Stimulated activated CD8-positive, alpha-beta memory T cell treated with anti-CD3 and anti-CD28 coated beads, Interleukin-4, amount 100 ng/mL, for 1 hour (primary cell): ENCODE data around the gene DNLZ.
"Not testable (repeated sequence)": the region's sequence is repeated elsewhere in the genome, so short reads cannot be mapped to it uniquely, and the experiment has no call there.

Source experiments
- DNase-seq, 2 donors: peaks; one replicate each; pipeline ENCODE4 v3.0.0-alpha.2; 2020; ENCODE audit warnings: low read depth in 2 of 2, low spot score in 1 of 2

DNLZ gene

GRCh38 chr9:136332482-136332983, 31.0 kb downstream of the DNLZ start:
- no peak for DNase-seq

GRCh38 chr9:136331556-136332481, 31.7 kb downstream of the DNLZ start:
- DNase-seq: no peak

- no peak for DNase-seq
Observed at GRCh38 chr9:136331030-136331429, 32.5 kb downstream of the DNLZ start.

- no peak for DNase-seq
Observed at GRCh38 chr9:136330406-136330990, 33.0 kb downstream of the DNLZ start.

- no peak for DNase-seq
Observed at GRCh38 chr9:136329636-136330405, 33.7 kb downstream of the DNLZ start.

GRCh38 chr9:136329211-136329627, 34.3 kb downstream of the DNLZ start:
- DNase-seq: no peak

GRCh38 chr9:136328622-136329041, 34.9 kb downstream of the DNLZ start:
- no peak for DNase-seq

GRCh38 chr9:136328011-136328621, 35.4 kb downstream of the DNLZ start:
- no peak for DNase-seq

GRCh38 chr9:136327304-136327974, 36.1 kb downstream of the DNLZ start, which contains the start of gene GPSM1:
Gene GPSM1 (plus strand): TSS chr9:136327539. CDS start chr9:136327696, 157 bp downstream.
- no peak for DNase-seq

GRCh38 chr9:136326761-136327303, 36.7 kb downstream of the DNLZ start:
- no peak for DNase-seq

- DNase-seq: no peak
Observed at GRCh38 chr9:136326061-136326760, 37.3 kb downstream of the DNLZ start.

GRCh38 chr9:136325358-136325757, 38.2 kb downstream of the DNLZ start:
- no peak for DNase-seq

GRCh38 chr9:136324501-136325300, 38.8 kb downstream of the DNLZ start:
- DNase-seq: no peak

GRCh38 chr9:136323371-136323789, 40.2 kb downstream of the DNLZ start:
- no peak for DNase-seq

- DNase-seq: no peak
Observed at GRCh38 chr9:136322756-136323330, 40.7 kb downstream of the DNLZ start.

- no peak for DNase-seq
Observed at GRCh38 chr9:136321561-136321960, 42.0 kb downstream of the DNLZ start.

- not testable (repeated sequence) for DNase-seq
Observed at GRCh38 chr9:136320972-136321371, 42.6 kb downstream of the DNLZ start.

- not testable (repeated sequence) for DNase-seq
Observed at GRCh38 chr9:136319955-136320354, 43.6 kb downstream of the DNLZ start.
